ENCODE results near the gene SMG6. TPM values are rescaled to one million over a fixed set of nuclear protein-coding genes. Genes with fewer than 3 reads are reported as not detected.
A peak's percentile ranks its signal among the peaks of the same experiment; 100 is the strongest.

SMG6 gene
- total and polyA plus RNA-seq, 2 experiments from 2014 or later: 23.0 to 50.8 TPM

DNA sequence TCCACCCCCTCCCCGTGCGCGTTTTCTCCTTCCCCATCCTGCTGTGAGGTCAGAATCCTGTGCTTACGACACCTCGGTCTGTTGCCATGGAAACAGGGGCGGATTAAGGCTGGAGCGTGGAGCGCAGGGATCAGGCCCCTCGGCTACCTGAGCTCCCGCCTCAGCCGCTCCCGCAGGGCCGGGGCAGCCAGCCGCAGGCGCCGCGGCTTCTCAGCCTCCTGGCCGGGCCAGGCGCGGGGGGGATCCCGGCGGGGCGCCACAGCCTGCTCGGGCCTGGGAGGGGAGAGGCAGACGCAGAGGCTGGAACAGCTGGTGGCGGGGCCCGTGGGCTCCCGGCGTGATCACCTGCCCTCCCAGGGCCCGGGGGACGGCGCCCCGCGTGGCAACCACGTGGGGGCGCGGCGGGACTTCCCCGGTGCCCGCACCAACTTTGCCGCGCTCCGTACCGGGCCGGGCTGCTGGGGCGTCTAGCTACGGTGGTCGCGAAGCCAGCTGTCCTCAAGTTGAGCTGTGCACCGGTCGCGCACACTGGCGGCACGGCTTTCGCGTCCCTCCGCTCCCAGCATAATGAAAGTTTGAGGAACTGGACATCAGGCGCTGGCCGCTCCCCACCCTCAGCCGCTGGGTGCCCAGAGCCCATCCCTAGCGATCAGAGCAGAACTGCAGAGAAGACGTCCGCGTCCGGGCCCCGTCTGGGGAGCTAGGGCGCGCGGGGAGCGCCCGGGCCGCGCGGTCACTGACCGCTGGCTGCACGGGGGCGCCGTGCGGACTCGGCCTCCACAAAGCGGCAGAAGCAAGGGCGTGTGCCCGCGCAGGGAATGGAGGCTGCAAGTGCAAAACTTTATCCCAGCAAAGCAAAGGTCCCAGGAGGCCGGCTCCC lies 279.7 kb downstream of the SMG6 start:
- H3K36me3 ChIP-seq: no peaks in the 10 kb centered on the region
- H3K27me3 ChIP-seq: peaks cover 10% of the 10 kb centered on the region
- H3K27ac ChIP-seq: no peak overlapping the region
- no peak for TF ChIP-seq CTCF (IDR thresholded peaks at IDR 0.05; ENCODE audit: low read depth, low read length)
- peak overlapping the region; percentile 81 for H3K4me3 ChIP-seq
- no peaks in the 10 kb centered on the region for H3K9me3 ChIP-seq (ENCODE audit: low read depth)
- DNase-seq (ENCODE audit: low read depth in 1 of 2, low spot score in 1 of 2): peak; percentile 60 to 77
- H3K4me1 ChIP-seq (ENCODE audit: low read depth): peaks cover 6% of the 10 kb centered on the region

- Histone ChIP-seq H3K4me3 (peak overlapping the region; percentile 81), H3K27me3 (peaks cover 10% of the 10 kb centered on the region), H3K36me3 (no peaks in the 10 kb centered on the region), H3K4me1 (ENCODE audit: low read depth) (peaks cover 6% of the 10 kb centered on the region), H3K27ac (no peak overlapping the region), H3K9me3 (ENCODE audit: low read depth) (no peaks in the 10 kb centered on the region)
- no peak for DNase-seq (ENCODE audit: low read depth in 1 of 2, low spot score in 1 of 2)
- no peak for TF ChIP-seq CTCF (IDR thresholded peaks at IDR 0.05; ENCODE audit: low read depth, low read length)
Observed at GRCh38 chr17:2023256-2023655, 280.3 kb downstream of the SMG6 start.

GRCh38 chr17:2022647-2023240 lies 280.8 kb downstream of the SMG6 start:
- peak overlapping the region; percentile 81 for H3K4me3 ChIP-seq
- peaks cover 10% of the 10 kb centered on the region for H3K27me3 ChIP-seq
- H3K27ac ChIP-seq: no peak overlapping the region
- H3K9me3 ChIP-seq (ENCODE audit: low read depth): no peaks in the 10 kb centered on the region
- H3K36me3 ChIP-seq: no peaks in the 10 kb centered on the region
- H3K4me1 ChIP-seq (ENCODE audit: low read depth): peaks cover 6% of the 10 kb centered on the region
- DNase-seq (ENCODE audit: low read depth in 1 of 2, low spot score in 1 of 2): no peak
- no peak for TF ChIP-seq CTCF (IDR thresholded peaks at IDR 0.05; ENCODE audit: low read depth, low read length)

GRCh38 chr17:2020721-2021120 lies 282.9 kb downstream of the SMG6 start:
- peaks cover 10% of the 10 kb centered on the region for H3K27me3 ChIP-seq
- no peak for TF ChIP-seq CTCF (IDR thresholded peaks at IDR 0.05; ENCODE audit: low read depth, low read length)
- no peak overlapping the region for H3K4me3 ChIP-seq
- no peaks in the 10 kb centered on the region for H3K36me3 ChIP-seq
- H3K4me1 ChIP-seq (ENCODE audit: low read depth): peaks cover 6% of the 10 kb centered on the region
- no peak for DNase-seq (ENCODE audit: low read depth in 1 of 2, low spot score in 1 of 2)
- H3K9me3 ChIP-seq (ENCODE audit: low read depth): no peaks in the 10 kb centered on the region
- H3K27ac ChIP-seq: no peak overlapping the region

DNA sequence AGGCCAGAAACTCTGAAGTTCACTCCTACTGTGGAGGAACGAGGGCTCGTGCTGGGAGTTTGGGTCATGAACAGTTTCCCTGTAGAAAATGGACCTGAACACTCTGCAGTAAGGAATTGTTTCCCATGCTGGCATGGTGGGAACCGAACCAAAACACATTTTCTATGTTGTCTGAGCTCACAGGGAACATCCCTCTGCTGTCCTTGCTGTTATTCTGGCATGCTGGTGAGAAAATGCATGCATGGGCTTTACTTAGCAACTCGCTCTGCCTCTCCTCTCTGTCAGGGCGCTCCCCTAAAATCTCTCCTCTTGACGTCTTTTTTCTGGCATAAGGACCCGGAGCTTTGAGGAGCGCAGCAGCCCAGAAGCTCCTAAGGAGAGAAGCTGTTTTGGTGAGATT lies 283.9 kb downstream of the SMG6 start:
- peaks cover 6% of the 10 kb centered on the region for H3K4me1 ChIP-seq (ENCODE audit: low read depth)
- no peak overlapping the region for H3K27ac ChIP-seq
- no peak for DNase-seq (ENCODE audit: low read depth in 1 of 2, low spot score in 1 of 2)
- no peak overlapping the region for H3K4me3 ChIP-seq
- peaks cover 9% of the 10 kb centered on the region for H3K27me3 ChIP-seq
- H3K36me3 ChIP-seq: no peaks in the 10 kb centered on the region
- H3K9me3 ChIP-seq (ENCODE audit: low read depth): no peaks in the 10 kb centered on the region
- no peak for TF ChIP-seq CTCF (IDR thresholded peaks at IDR 0.05; ENCODE audit: low read depth, low read length)

Data from cardiac muscle cell (in vitro differentiated cells and primary cell).